ENCODE data around the gene CENPV. TPM values are rescaled to one million over a fixed set of nuclear protein-coding genes. Genes with fewer than 3 reads are reported as not detected.

Gene CENPV
- total RNA-seq, 5 donors from 2014 or later (not counting 1 experiment from before 2014, with no cell fraction given): 12.7 to 20.0 (median 17.8) TPM

DNA sequence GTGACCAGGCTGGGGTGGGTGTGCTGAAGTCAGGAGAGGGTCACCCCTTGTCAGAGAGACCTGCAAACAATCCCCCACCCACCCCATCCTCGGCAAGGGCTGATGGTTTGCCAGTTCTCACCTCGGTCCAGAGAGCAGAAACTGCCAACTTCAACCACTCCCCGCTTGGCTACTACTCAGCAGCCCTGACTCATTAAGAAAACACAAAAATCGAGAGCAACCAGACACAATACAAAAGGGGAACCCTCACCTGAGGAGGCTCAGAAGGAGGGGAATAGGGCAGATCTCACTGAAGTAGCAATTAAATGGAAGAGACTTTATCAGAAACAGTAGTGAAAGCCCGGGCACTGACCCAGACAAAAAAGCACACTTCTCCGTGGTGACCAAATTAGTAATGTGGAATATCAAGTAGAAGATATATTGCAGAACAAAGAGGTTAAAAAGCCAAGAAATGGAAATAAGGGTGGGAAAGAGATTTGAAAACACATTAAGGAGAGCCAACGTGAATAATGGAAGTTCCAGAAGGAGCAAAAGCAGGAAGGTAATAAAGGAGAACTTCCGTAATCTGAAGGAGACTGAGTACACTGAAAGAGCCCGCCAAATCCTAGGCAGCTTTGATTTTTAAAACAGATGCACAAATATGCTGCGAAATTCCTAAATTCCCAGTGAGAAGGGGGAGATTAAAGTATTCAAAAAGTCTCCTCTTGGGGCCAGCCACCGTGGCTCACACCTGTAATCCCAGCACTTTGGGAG is 23.6 kb downstream of the CENPV start:
- H3K4me1 Mint-ChIP-seq: no peaks in the 10 kb centered on the region
- no peak for ATAC-seq (replicated peaks in 1 of 4)
- H3K27ac Mint-ChIP-seq: no peak overlapping the region
- H3K27ac ChIP-seq (ENCODE audit: low read length): no peak overlapping the region
- H3K36me3 ChIP-seq (ENCODE audit: control insufficient read depth in 2 of 2, extremely low read depth in 1 of 2, insufficient read depth in 1 of 2, low read length in 1 of 2): peaks cover 0 to 21% of the 10 kb centered on the region in 2 donors
- no peak for DNase-seq
- H3K9me3 ChIP-seq: no peaks in the 10 kb centered on the region
- H3K4me3 ChIP-seq (ENCODE audit: control insufficient read depth in 1 of 2, extremely low read depth in 1 of 2, low read length in 1 of 2): no peak overlapping the region
- H3K4me3 Mint-ChIP-seq: no peak overlapping the region
- no peaks in the 10 kb centered on the region for H3K9me3 Mint-ChIP-seq
- ChIA-PET POLR2A (no interaction called here), CTCF (no interaction called here)
- 93% methylated on average over 7 of the region's 11 CpGs for WGBS (ENCODE audit: insufficient coverage)
- H3K27me3 Mint-ChIP-seq: no peaks in the 10 kb centered on the region
- H3K36me3 Mint-ChIP-seq: peaks cover 23% of the 10 kb centered on the region
- H3K27me3 ChIP-seq (replicated peaks in 1 of 2; ENCODE audit: control insufficient read depth in 2 of 2, extremely low read depth in 1 of 2, insufficient read depth in 2 of 2, low read length in 1 of 2): no peaks in the 10 kb centered on the region
- no peaks in the 10 kb centered on the region for H3K4me1 ChIP-seq (ENCODE audit: control insufficient read depth in 1 of 2, extremely low read depth in 1 of 2, insufficient read depth in 2 of 2, low read length in 2 of 2)

DNA sequence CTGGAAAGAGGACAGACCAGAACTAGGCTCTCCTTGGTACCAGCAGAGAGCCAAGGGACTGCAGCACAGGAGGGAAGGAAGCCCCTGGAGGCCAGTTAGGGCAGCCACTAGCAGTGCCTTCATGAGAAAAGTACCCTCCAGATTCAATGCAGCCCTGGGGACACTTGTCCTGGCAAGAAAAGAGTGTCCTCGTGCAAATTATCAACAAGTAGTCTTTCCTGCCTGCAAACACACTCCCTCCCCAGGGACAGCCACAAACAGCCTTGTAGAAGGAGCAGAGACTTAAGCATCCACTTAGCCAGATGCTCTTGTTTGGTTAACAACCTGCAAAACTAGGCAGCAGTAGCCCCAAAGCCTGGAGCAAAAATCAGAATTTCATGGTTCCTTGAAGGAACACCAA is 24.3 kb downstream of the CENPV start:
- Histone ChIP-seq H3K9me3 (no peaks in the 10 kb centered on the region), H3K4me1 (ENCODE audit: control insufficient read depth in 1 of 2, extremely low read depth in 1 of 2, insufficient read depth in 2 of 2, low read length in 2 of 2) (no peaks in the 10 kb centered on the region), H3K36me3 (ENCODE audit: control insufficient read depth in 2 of 2, extremely low read depth in 1 of 2, insufficient read depth in 1 of 2, low read length in 1 of 2) (peaks cover 0 to 22% of the 10 kb centered on the region in 2 donors), H3K4me3 (ENCODE audit: control insufficient read depth in 1 of 2, extremely low read depth in 1 of 2, low read length in 1 of 2) (no peak overlapping the region), H3K27me3 (replicated peaks in 1 of 2; ENCODE audit: control insufficient read depth in 2 of 2, extremely low read depth in 1 of 2, insufficient read depth in 2 of 2, low read length in 1 of 2) (no peaks in the 10 kb centered on the region), H3K27ac (ENCODE audit: low read length) (no peak overlapping the region)
- Mint-ChIP-seq H3K4me1 (no peaks in the 10 kb centered on the region), H3K27ac (no peak overlapping the region), H3K36me3 (peaks cover 26% of the 10 kb centered on the region), H3K4me3 (no peak overlapping the region), H3K27me3 (no peaks in the 10 kb centered on the region), H3K9me3 (no peaks in the 10 kb centered on the region)
- ATAC-seq (replicated peaks in 1 of 4) (no peak), DNase-seq (no peak)
- POLR2A ChIA-PET: no interaction called here
- CTCF ChIA-PET: no interaction called here
- no CpG with 5 or more reads among the region's 1 CpG for WGBS (ENCODE audit: insufficient coverage)

DNA sequence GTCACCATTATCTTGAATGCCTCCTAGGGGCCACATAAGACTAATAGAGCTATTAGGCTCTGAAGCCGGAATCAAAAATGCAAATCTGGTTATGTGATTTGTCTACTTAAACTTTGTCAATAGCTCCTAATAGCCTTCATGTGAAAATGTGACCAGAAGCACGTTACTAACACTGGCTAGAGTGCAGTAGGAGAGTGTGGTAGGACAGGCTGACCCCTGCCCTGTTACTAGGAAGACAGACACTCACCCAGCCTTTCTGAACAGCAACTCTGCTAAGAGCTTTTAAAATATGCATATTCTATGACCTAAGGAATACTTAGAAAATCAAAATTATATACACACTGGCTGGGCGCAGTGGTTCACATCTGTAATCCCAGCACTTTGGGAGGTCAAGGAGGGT is 26.3 kb downstream of the CENPV start:
- peaks cover 0 to 22% of the 10 kb centered on the region in 2 donors for H3K36me3 ChIP-seq (ENCODE audit: control insufficient read depth in 2 of 2, extremely low read depth in 1 of 2, insufficient read depth in 1 of 2, low read length in 1 of 2)
- Mint-ChIP-seq H3K36me3 (peaks cover 33% of the 10 kb centered on the region), H3K9me3 (no peaks in the 10 kb centered on the region), H3K4me3 (no peak overlapping the region), H3K27ac (no peak overlapping the region), H3K27me3 (no peaks in the 10 kb centered on the region), H3K4me1 (no peaks in the 10 kb centered on the region)
- H3K9me3 ChIP-seq: no peaks in the 10 kb centered on the region
- H3K4me1 ChIP-seq (ENCODE audit: control insufficient read depth in 1 of 2, extremely low read depth in 1 of 2, insufficient read depth in 2 of 2, low read length in 2 of 2): no peaks in the 10 kb centered on the region
- H3K4me3 ChIP-seq (ENCODE audit: control insufficient read depth in 1 of 2, extremely low read depth in 1 of 2, low read length in 1 of 2): no peak overlapping the region
- DNase-seq (no peak), ATAC-seq (replicated peaks in 1 of 4) (no peak)
- H3K27ac ChIP-seq (ENCODE audit: low read length): no peak overlapping the region
- ChIA-PET POLR2A (no interaction called here), CTCF (no interaction called here)
- 100% methylated on average over 1 of the region's 3 CpGs for WGBS (ENCODE audit: insufficient coverage)
- no peaks in the 10 kb centered on the region for H3K27me3 ChIP-seq (replicated peaks in 1 of 2; ENCODE audit: control insufficient read depth in 2 of 2, extremely low read depth in 1 of 2, insufficient read depth in 2 of 2, low read length in 1 of 2)

DNA sequence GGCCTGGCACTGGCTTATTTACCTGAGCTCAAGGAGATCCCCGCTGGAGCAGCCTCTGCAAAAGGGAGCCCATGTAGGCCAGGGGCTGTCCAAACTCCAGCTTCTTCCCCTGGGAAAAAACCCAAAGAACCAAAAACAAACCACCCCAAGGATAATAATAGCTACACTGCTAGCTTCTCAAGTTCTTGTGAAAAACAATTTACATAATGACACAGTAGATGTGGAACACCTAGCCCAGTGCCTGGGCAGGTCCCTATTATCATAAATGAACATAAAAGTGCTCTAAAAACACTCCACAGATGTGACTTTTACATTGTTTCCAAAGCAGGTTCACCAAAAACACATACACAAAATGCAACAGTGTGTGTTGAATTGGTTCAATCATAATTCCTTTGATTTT is 27.3 kb downstream of the CENPV start:
- Mint-ChIP-seq H3K9me3 (no peaks in the 10 kb centered on the region), H3K4me3 (no peak overlapping the region), H3K27me3 (no peaks in the 10 kb centered on the region), H3K27ac (no peak overlapping the region), H3K36me3 (peaks cover 32% of the 10 kb centered on the region), H3K4me1 (no peaks in the 10 kb centered on the region)
- Histone ChIP-seq H3K36me3 (ENCODE audit: control insufficient read depth in 2 of 2, extremely low read depth in 1 of 2, insufficient read depth in 1 of 2, low read length in 1 of 2) (peaks cover under 1 to 22% of the 10 kb centered on the region in 2 donors), H3K4me1 (ENCODE audit: control insufficient read depth in 1 of 2, extremely low read depth in 1 of 2, insufficient read depth in 2 of 2, low read length in 2 of 2) (no peaks in the 10 kb centered on the region), H3K4me3 (ENCODE audit: control insufficient read depth in 1 of 2, extremely low read depth in 1 of 2, low read length in 1 of 2) (no peak overlapping the region), H3K27me3 (replicated peaks in 1 of 2; ENCODE audit: control insufficient read depth in 2 of 2, extremely low read depth in 1 of 2, insufficient read depth in 2 of 2, low read length in 1 of 2) (no peaks in the 10 kb centered on the region), H3K9me3 (no peaks in the 10 kb centered on the region), H3K27ac (ENCODE audit: low read length) (no peak overlapping the region)
- CTCF ChIA-PET: interaction anchor here (0.7 to 1.1 kb wide), 2 partner anchors 38 to 49 kb away, joined by 3 read pairs; no protein-coding TSS in a partner anchor
- DNase-seq (no peak), ATAC-seq (replicated peaks in 1 of 4) (no peak)
- POLR2A ChIA-PET: no interaction called here
- 83% methylated on average over 1 of the region's 1 CpG for WGBS (ENCODE audit: insufficient coverage)

DNA sequence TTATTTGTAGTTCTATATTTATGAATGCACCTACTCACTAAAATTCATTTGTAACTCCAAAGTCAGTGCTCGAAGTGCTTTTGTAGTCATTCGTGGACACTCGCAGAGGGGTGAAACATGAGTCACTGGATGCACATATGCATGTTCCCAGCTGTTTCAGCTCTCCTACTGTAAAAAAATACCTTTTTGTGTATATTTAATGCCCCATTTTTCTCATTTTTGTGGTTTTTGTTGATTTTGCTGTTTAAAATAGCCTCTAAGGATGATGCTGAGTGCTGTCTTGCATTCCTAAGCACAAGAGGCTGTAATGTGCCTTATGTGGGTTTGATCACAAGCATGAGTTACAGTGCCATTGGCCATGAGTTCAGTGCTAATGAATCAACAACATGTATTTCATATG is 30.6 kb downstream of the CENPV start:
- no peak overlapping the region for H3K4me3 ChIP-seq (ENCODE audit: control insufficient read depth in 1 of 2, extremely low read depth in 1 of 2, low read length in 1 of 2)
- no peaks in the 10 kb centered on the region for H3K27me3 Mint-ChIP-seq
- no peak overlapping the region for H3K27ac Mint-ChIP-seq
- DNase-seq (no peak), ATAC-seq (replicated peaks in 1 of 4) (no peak)
- no peaks in the 10 kb centered on the region for H3K27me3 ChIP-seq (replicated peaks in 1 of 2; ENCODE audit: control insufficient read depth in 2 of 2, extremely low read depth in 1 of 2, insufficient read depth in 2 of 2, low read length in 1 of 2)
- no peaks in the 10 kb centered on the region for H3K4me1 Mint-ChIP-seq
- no peaks in the 10 kb centered on the region for H3K4me1 ChIP-seq (ENCODE audit: control insufficient read depth in 1 of 2, extremely low read depth in 1 of 2, insufficient read depth in 2 of 2, low read length in 2 of 2)
- no peaks in the 10 kb centered on the region for H3K9me3 Mint-ChIP-seq
- no peaks in the 10 kb centered on the region for H3K9me3 ChIP-seq
- H3K4me3 Mint-ChIP-seq: no peak overlapping the region
- no CpG with 5 or more reads among the region's 3 CpGs for WGBS (ENCODE audit: insufficient coverage)
- peaks cover 30% of the 10 kb centered on the region for H3K36me3 Mint-ChIP-seq
- H3K36me3 ChIP-seq (ENCODE audit: control insufficient read depth in 2 of 2, extremely low read depth in 1 of 2, insufficient read depth in 1 of 2, low read length in 1 of 2): peaks cover 3 to 23% of the 10 kb centered on the region in 2 donors
- CTCF ChIA-PET: no interaction called here
- POLR2A ChIA-PET: no interaction called here
- H3K27ac ChIP-seq (ENCODE audit: low read length): no peak overlapping the region

DNA sequence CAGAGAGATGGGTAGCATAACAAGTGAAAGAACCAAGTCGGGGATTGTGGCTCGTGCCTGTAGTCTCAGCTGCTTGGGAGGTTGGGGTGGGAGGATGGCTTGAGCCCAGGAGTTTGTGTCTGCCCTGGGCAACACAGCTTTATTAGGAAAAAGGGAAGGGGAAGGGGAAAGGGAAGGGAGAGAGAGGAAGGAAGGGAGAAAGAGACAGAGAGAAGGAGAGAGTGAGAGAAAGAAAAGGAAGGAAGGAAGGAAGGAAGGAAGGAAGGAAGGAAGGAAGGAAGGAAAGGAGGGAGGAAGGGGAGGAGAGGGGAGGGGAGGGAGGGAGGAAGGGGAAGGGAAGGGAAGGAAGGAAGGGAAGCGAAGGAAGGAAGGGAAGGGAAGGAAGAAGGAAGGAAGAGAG is 33.3 kb downstream of the CENPV start:
- ChIA-PET POLR2A (no interaction called here), CTCF (interaction anchor here in 1 of 2 donors (0.6 kb wide), 1 partner anchor 28 kb away, joined by 5 read pairs; no protein-coding TSS in a partner anchor)
- DNase-seq (no peak), ATAC-seq (replicated peaks in 1 of 4) (no peak)
- no peak overlapping the region for H3K4me3 Mint-ChIP-seq
- no peaks in the 10 kb centered on the region for H3K27me3 Mint-ChIP-seq
- no peak overlapping the region for H3K27ac ChIP-seq (ENCODE audit: low read length)
- WGBS (ENCODE audit: insufficient coverage): 100% methylated on average over 3 of the region's 3 CpGs
- H3K4me3 ChIP-seq (ENCODE audit: control insufficient read depth in 1 of 2, extremely low read depth in 1 of 2, low read length in 1 of 2): no peak overlapping the region
- peaks cover 3 to 25% of the 10 kb centered on the region in 2 donors for H3K36me3 ChIP-seq (ENCODE audit: control insufficient read depth in 2 of 2, extremely low read depth in 1 of 2, insufficient read depth in 1 of 2, low read length in 1 of 2)
- H3K27me3 ChIP-seq (replicated peaks in 1 of 2; ENCODE audit: control insufficient read depth in 2 of 2, extremely low read depth in 1 of 2, insufficient read depth in 2 of 2, low read length in 1 of 2): no peaks in the 10 kb centered on the region
- no peaks in the 10 kb centered on the region for H3K9me3 ChIP-seq
- H3K4me1 ChIP-seq (ENCODE audit: control insufficient read depth in 1 of 2, extremely low read depth in 1 of 2, insufficient read depth in 2 of 2, low read length in 2 of 2): no peaks in the 10 kb centered on the region
- H3K27ac Mint-ChIP-seq: no peak overlapping the region
- no peaks in the 10 kb centered on the region for H3K9me3 Mint-ChIP-seq
- H3K4me1 Mint-ChIP-seq: no peaks in the 10 kb centered on the region
- H3K36me3 Mint-ChIP-seq: peaks cover 33% of the 10 kb centered on the region

Measured in T-cell (primary cell).